DND-41 (cell line): Measurements from ENCODE around the gene TBCD.

Source experiments
- ATAC-seq: fragments of 200-7000 bp; cut with Tn5 transposase; 3 replicates; pipeline ENCODE4 v1.9.1; 2021; ENCODE audit warnings: low read depth; ENCODE audit not compliant: insufficient read depth
- DNase-seq: peaks from one replicate; pipeline ENCODE4 v3.0.0-alpha.2; 2020
- H2AFZ ChIP-seq: 2 replicates; pipeline ENCODE4 v1.6.0; 2012; ENCODE audit warnings: low read depth, low read length
- H3K27ac ChIP-seq: 2 replicates; pipeline ENCODE4 v1.5.1; 2012; ENCODE audit warnings: low read length, inconsistent platforms
- H3K27me3 ChIP-seq: fragments of 200-600 bp; sonication (generic); 2 replicates; pipeline ENCODE4 v1.6.0; 2012; ENCODE audit warnings: low read length, mild to moderate bottlenecking, inconsistent platforms; ENCODE audit not compliant: insufficient read depth, poor library complexity
- H3K36me3 ChIP-seq: 2 replicates; pipeline ENCODE4 v1.5.1; 2012; ENCODE audit warnings: low read length, inconsistent platforms; ENCODE audit not compliant: insufficient read depth
- H3K4me1 ChIP-seq: 2 replicates; pipeline ENCODE4 v1.5.1; 2012; ENCODE audit warnings: mild to moderate bottlenecking, low read length; ENCODE audit not compliant: insufficient read depth
- H3K4me2 ChIP-seq: 2 replicates; pipeline ENCODE4 v1.6.0; 2012; ENCODE audit warnings: mild to moderate bottlenecking, moderate library complexity, low read length, inconsistent platforms; ENCODE audit not compliant: insufficient read depth
- H3K4me3 ChIP-seq, 2 experiments: fragments of 200-600 bp in 1 of 2; shearing (Covaris generic) in 1 of 2; 2 replicates each; pipeline ENCODE4 v1.5.1; 2012 to 2016; ENCODE audit warnings: inconsistent platforms in 2 of 2, low read length in 2 of 2, mild to moderate bottlenecking in 2 of 2, low read depth in 1 of 2, moderate library complexity in 1 of 2
- H3K79me2 ChIP-seq: 2 replicates; pipeline ENCODE4 v1.6.0; 2012; ENCODE audit warnings: low read length, inconsistent platforms; ENCODE audit not compliant: insufficient read depth
- H3K9ac ChIP-seq: 2 replicates; pipeline ENCODE4 v1.6.0; 2012; ENCODE audit warnings: low read depth, mild to moderate bottlenecking, inconsistent platforms, low read length, moderate library complexity
- H3K9me3 ChIP-seq: 2 replicates; pipeline ENCODE4 v1.5.1; 2012; ENCODE audit warnings: low read length, moderate library complexity, mild to moderate bottlenecking, inconsistent platforms; ENCODE audit not compliant: insufficient read depth, severe bottlenecking
- H4K20me1 ChIP-seq: 2 replicates; pipeline ENCODE4 v1.6.0; 2012; ENCODE audit warnings: low read length; ENCODE audit not compliant: insufficient read depth
- CTCF ChIP-seq: IDR thresholded peaks from 2 replicates; pipeline ENCODE4 v1.5.1; 2012; ENCODE audit warnings: borderline replicate concordance, low read length, moderate library complexity, mild to moderate bottlenecking; ENCODE audit not compliant: poor library complexity, severe bottlenecking; ENCODE audit errors: extremely low read depth
- EZH2 ChIP-seq: IDR thresholded peaks from 3 replicates; pipeline ENCODE4 v1.6.1; 2012; ENCODE audit warnings: borderline replicate concordance, low read depth, mild to moderate bottlenecking, moderate library complexity, low read length, inconsistent platforms; ENCODE audit not compliant: severe bottlenecking

The TBCD gene

GRCh38 chr17:82797061-82797460, 45.2 kb downstream of the TBCD start:
- no peak overlapping the region for H3K27ac ChIP-seq
- H3K4me1 ChIP-seq: no peaks in the 10 kb centered on the region
- H3K9ac ChIP-seq: no peak overlapping the region
- no peak overlapping the region for H3K4me2 ChIP-seq
- no peak for DNase-seq
- H4K20me1 ChIP-seq: peaks cover 38% of the 10 kb centered on the region; the same call in 1 of the 2 replicates
- no peak overlapping the region for H2AFZ ChIP-seq
- no peaks in the 10 kb centered on the region for H3K27me3 ChIP-seq
- H3K4me3 ChIP-seq: no peak overlapping the region
- ATAC-seq: no peak
- H3K36me3 ChIP-seq: peaks cover 67% of the 10 kb centered on the region
- TF ChIP-seq CTCF (no peak), EZH2 (no peak)
- H3K79me2 ChIP-seq: peaks cover 61% of the 10 kb centered on the region
- H3K9me3 ChIP-seq: peaks cover 4% of the 10 kb centered on the region

GRCh38 chr17:82798752-82799151, 46.9 kb downstream of the TBCD start:
- H3K79me2 ChIP-seq: peaks cover 62% of the 10 kb centered on the region
- H3K27ac ChIP-seq: no peak overlapping the region
- H3K4me2 ChIP-seq: no peak overlapping the region
- no peaks in the 10 kb centered on the region for H3K27me3 ChIP-seq
- H4K20me1 ChIP-seq: peaks cover 50% of the 10 kb centered on the region
- ATAC-seq (no peak), DNase-seq (no peak)
- H3K36me3 ChIP-seq: peaks cover 66% of the 10 kb centered on the region
- H3K4me1 ChIP-seq: no peaks in the 10 kb centered on the region
- no peak overlapping the region for H3K9ac ChIP-seq
- no peak overlapping the region for H2AFZ ChIP-seq
- no peak for TF ChIP-seq CTCF
- no peak for TF ChIP-seq EZH2
- no peak overlapping the region for H3K4me3 ChIP-seq
- peaks cover 4% of the 10 kb centered on the region for H3K9me3 ChIP-seq

GRCh38 chr17:82799591-82799990, 47.7 kb downstream of the TBCD start:
- H4K20me1 ChIP-seq: peaks cover 45% of the 10 kb centered on the region
- H3K79me2 ChIP-seq: peaks cover 61% of the 10 kb centered on the region
- no peak for DNase-seq

More at GRCh38 chr17:82799591-82799990, 47.7 kb downstream of the TBCD start:
- no peak for ATAC-seq
- Histone ChIP-seq H3K4me1 (no peaks in the 10 kb centered on the region), H3K4me3 (no peak overlapping the region), H3K27ac (no peak overlapping the region), H3K27me3 (no peaks in the 10 kb centered on the region), H2AFZ (no peak overlapping the region), H3K36me3 (peaks cover 65% of the 10 kb centered on the region), H3K4me2 (no peak overlapping the region), H3K9ac (no peak overlapping the region), H3K9me3 (peaks cover 4% of the 10 kb centered on the region)
- no peak for TF ChIP-seq CTCF
- no peak for TF ChIP-seq EZH2
